ENCODE results near the gene TMEM72.

Gene TMEM72

DNA sequence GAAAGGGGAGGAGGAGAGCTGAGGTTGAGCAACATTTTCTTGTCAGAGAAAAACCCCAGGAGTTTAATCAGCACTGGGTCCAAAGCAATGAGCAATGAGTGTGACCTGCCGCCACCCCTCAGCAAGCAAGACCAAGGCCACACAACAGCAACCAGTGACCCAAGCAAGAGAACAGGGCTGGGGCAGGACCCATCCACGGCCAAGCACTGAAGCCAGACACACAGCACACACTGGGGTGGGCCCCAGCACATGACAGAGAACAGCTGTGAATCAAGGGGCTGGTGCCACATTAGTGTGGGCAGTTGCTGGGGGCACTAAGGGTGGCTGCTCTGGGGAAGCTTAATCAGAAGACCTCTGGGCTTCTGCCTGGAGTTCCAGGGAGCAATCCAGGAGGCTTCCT is 16.2 kb downstream of the TMEM72 start:
- TF ChIP-seq, protein P1, sequence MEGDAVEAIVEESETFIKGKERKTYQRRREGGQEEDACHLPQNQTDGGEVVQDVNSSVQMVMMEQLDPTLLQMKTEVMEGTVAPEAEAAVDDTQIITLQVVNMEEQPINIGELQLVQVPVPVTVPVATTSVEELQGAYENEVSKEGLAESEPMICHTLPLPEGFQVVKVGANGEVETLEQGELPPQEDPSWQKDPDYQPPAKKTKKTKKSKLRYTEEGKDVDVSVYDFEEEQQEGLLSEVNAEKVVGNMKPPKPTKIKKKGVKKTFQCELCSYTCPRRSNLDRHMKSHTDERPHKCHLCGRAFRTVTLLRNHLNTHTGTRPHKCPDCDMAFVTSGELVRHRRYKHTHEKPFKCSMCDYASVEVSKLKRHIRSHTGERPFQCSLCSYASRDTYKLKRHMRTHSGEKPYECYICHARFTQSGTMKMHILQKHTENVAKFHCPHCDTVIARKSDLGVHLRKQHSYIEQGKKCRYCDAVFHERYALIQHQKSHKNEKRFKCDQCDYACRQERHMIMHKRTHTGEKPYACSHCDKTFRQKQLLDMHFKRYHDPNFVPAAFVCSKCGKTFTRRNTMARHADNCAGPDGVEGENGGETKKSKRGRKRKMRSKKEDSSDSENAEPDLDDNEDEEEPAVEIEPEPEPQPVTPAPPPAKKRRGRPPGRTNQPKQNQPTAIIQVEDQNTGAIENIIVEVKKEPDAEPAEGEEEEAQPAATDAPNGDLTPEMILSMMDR (IDR thresholded peaks at IDR 0.05; ENCODE audit: control insufficient read depth, extremely low read depth, insufficient read depth): no peak
- no peak overlapping the region for H3K4me3 ChIP-seq (ENCODE audit: low read depth, low read length)
- DNase-seq (ENCODE audit: low read depth): no peak

DNA sequence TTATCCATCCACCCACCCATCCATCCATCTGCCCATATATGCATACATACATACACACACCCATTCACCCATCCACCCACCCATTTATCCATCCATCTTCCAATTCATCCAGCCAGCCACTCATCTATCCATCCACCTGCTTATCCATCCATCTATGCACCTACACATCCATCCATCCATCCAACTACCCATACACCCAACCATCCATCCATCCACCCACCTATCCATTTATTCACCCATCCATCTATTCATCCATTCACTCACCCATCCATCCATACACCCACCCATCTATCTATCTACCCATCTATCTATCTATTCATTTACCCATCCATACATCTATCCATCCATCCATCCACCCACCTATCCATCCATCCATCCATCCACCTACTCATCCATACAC is 17.3 kb downstream of the TMEM72 start:
- TF ChIP-seq, protein P1 (IDR thresholded peaks at IDR 0.05; ENCODE audit: control insufficient read depth, extremely low read depth, insufficient read depth): no peak

DNA sequence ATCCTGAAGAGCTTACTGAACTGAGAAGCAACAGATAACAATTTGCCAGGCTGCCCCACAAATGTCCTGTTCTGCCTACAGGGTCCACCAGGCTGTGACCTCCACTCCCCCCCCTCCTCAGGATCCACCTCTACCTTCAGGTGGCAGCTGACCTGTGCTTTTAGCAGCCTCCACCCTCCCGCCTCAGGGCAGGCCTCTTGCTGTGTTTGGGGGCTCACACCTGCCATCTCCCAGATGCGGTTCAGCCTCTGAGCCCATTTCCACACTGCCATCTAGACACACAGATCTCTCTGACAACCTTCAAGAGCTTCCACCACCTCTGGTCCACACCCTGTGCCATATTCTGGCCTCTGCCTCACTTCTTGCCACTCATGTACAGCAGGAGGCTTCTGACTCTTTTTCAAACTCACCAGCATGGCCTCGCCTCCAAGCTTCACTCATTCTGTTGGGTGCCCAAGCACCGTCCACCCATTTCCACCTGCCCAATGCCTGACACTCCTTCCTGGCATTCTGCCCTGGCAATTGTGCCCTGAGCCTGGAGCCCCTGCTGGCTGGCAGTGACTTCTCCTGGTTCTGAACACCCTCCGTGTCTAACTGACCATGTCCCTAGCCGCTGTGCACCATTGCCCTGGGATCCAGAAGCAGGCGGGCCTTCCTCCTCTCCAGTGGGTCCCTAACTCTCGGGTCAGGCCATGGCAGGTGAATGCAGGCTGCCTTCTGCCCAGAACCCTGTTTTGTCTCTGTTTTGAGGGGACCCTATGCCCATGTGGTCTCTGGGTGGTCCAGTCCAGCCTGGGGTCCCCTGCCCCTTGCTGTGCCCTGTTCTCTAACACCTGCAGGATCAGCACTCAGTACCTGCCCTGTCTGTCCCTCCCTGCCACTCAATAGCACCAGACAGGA is 18.5 kb downstream of the TMEM72 start:
- TF ChIP-seq, protein P1 (IDR thresholded peaks at IDR 0.05; ENCODE audit: control insufficient read depth, extremely low read depth, insufficient read depth): no peak
- DNase-seq (ENCODE audit: low read depth): no peak
- no peak overlapping the region for H3K4me3 ChIP-seq (ENCODE audit: low read depth, low read length)

More for the DNA sequence above, 17.3 kb downstream of the TMEM72 start:
- H3K4me3 ChIP-seq (ENCODE audit: low read depth, low read length): no peak overlapping the region
- DNase-seq (ENCODE audit: low read depth): no peak

DNA sequence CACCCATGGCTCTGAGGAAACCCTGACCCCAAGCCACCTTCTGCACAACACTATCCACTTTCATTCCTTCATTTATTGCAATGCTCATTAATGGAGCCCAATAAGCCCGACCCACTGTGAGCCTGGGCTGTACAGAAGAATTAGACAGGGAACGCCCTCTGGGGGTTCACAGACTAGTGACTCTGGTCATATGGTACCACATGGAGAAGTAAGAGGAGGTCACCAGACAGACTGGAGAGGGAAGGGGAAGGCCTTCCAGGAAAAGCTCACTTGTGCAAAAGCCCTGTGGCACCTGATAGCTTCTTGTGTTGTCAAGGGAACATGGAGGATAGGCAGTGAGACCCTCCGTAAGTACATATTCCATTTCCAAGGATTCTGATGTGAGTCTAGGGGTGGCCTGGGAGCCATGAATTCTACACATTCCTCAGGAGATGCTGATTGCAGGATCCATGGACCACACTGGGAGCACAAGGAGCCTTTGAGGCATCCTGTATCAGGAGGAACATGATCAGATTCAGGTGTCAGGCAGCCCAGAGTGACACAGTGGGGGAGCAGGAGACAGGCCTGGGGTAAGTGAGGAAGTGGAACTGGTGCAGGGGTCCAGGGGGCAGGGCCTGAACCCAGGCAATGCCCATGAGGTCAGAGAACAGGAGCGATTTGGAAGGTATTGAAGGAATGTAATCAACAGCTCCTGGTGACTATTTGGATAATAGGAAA is 19.9 kb downstream of the TMEM72 start:
- no peak for DNase-seq (ENCODE audit: low read depth)
- TF ChIP-seq, protein P1 (IDR thresholded peaks at IDR 0.05; ENCODE audit: control insufficient read depth, extremely low read depth, insufficient read depth): no peak
- H3K4me3 ChIP-seq (ENCODE audit: low read depth, low read length): no peak overlapping the region

DNA sequence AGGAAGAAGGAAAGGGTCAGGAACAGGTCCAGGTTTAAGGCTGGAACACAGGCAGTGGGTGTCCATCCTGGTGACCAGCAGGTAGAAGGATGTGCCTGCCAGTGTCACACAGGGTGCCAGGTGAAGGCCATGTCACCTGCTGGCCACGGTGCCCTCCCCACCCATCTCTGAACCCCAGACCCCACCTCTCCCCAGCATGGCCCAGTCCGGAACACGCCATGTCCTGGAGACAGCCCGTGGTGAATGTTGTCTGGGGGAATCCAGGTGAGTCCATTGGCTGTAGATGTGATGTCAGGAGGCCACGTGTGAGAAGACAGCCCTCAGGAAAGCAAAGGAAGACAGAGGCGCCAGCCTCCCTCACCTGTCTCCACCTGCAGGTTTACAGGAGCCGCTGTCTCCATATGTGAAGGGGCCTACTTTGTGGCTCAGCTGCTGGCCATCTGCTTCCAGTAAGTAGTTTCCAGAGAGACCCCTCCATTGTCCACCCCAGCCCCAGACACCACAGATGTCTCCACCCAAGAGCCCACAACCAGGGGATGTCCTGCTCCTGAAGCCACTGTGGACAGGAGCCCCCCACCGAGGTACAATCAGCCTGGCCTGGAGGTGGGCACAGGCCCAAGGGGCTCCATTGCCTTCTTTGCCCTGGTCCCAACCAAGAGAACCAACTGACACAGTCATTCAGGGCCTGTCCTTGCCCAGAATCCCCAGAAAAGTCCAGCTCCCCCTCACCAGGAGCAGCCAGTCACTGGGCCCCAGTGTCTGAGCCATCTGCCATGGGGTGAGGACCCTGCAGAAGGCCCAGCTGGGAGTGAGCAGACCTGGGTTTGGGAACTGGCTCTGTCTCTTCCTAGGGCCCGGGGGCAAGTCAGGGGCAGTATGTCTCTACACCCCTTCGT is 20.7 kb downstream of the TMEM72 start:
- H3K4me3 ChIP-seq (ENCODE audit: low read depth, low read length): no peak overlapping the region
- no peak for DNase-seq (ENCODE audit: low read depth)
- TF ChIP-seq, protein P1 (IDR thresholded peaks at IDR 0.05; ENCODE audit: control insufficient read depth, extremely low read depth, insufficient read depth): no peak
